CD4-positive, CD25-positive, alpha-beta regulatory T cell (primary cell): ENCODE results near the gene TNFAIP8L1. TPM values are rescaled to one million over a fixed set of nuclear protein-coding genes. Genes with fewer than 3 reads are reported as not detected.

Source experiments
- ATAC-seq, 2 donors: fragments of 150-1000 bp; cut with Tn5 transposase; one replicate each; pipeline ENCODE4 v1.10.0; 2021; ENCODE audit warnings: low read depth in 2 of 2, moderate number of reproducible peaks in 2 of 2, moderate library complexity in 1 of 2
- DNase-seq, 3 donors: peaks; one replicate each; pipeline versions ENCODE4 v3.0.0 to v3.0.0-alpha.2; 2012 to 2022; ENCODE audit warnings: mixed read lengths in 1 of 3
- H3K27ac ChIP-seq: one replicate; pipeline ENCODE4 v1.7.0; 2013; ENCODE audit warnings: mild to moderate bottlenecking, low read length; ENCODE audit not compliant: insufficient read depth, poor library complexity, severe bottlenecking
- H3K27me3 ChIP-seq: one replicate; pipeline ENCODE4 v1.7.0; 2013; ENCODE audit warnings: low read length; ENCODE audit not compliant: control insufficient read depth, insufficient read depth
- H3K36me3 ChIP-seq: one replicate; pipeline ENCODE4 v1.7.0; 2013; ENCODE audit warnings: mild to moderate bottlenecking, low read length, moderate library complexity; ENCODE audit not compliant: control insufficient read depth, insufficient read depth
- H3K4me1 ChIP-seq: 2 replicates; pipeline ENCODE4 v1.7.0; 2013; ENCODE audit warnings: mild to moderate bottlenecking, low read length; ENCODE audit not compliant: insufficient read depth, control insufficient read depth, poor library complexity, severe bottlenecking
- H3K4me3 ChIP-seq: one replicate; pipeline ENCODE4 v1.7.0; 2013; ENCODE audit warnings: low read depth, mild to moderate bottlenecking, low read length, moderate library complexity
- H3K9me3 ChIP-seq, 2 experiments: 1 replicate in 1 of 2; 2 replicates in 1 of 2; pipeline ENCODE4 v1.7.0; 2013; ENCODE audit warnings: low read length in 2 of 2, mild to moderate bottlenecking in 1 of 2, moderate library complexity in 1 of 2; ENCODE audit not compliant: control insufficient read depth in 2 of 2
- H3K27ac Mint-ChIP-seq, 3 donors: one replicate each; pipeline ENCODE4 v1.8.0; 2020 to 2022; ENCODE audit warnings: mild to moderate bottlenecking in 3 of 3, mixed read lengths in 3 of 3, moderate library complexity in 2 of 3
- H3K27me3 Mint-ChIP-seq: one replicate; pipeline ENCODE4 v1.8.0; 2022; ENCODE audit warnings: mild to moderate bottlenecking, mixed read lengths
- H3K36me3 Mint-ChIP-seq: one replicate; pipeline ENCODE4 v1.8.0; 2020; ENCODE audit warnings: mixed read lengths
- H3K4me1 Mint-ChIP-seq, 4 donors: one replicate each; pipeline ENCODE4 v1.8.0; 2020 to 2022; ENCODE audit warnings: mixed read lengths in 4 of 4, mild to moderate bottlenecking in 1 of 4
- H3K4me3 Mint-ChIP-seq, 4 donors: one replicate each; pipeline ENCODE4 v1.8.0; 2020 to 2022; ENCODE audit warnings: mild to moderate bottlenecking in 4 of 4, mixed read lengths in 4 of 4, moderate library complexity in 3 of 4
- H3K9me3 Mint-ChIP-seq, 7 donors: one replicate each; pipeline ENCODE4 v1.8.0; 2020 to 2022; ENCODE audit warnings: mixed read lengths in 7 of 7, mild to moderate bottlenecking in 3 of 7, moderate library complexity in 2 of 7
- polyA plus RNA-seq, 4 donors: library from polyadenylated mRNA; unstranded; fragments of 300-500 nt; fragmentation: Illumina TruSeq; gene quantifications; one replicate each; pipeline ENCODE4 v1.2.3, GENCODE V29; 2021
- total RNA-seq: library from RNA; stranded (reverse); gene quantifications from one replicate; pipeline ENCODE4 v1.2.3, GENCODE V29; 2022

TNFAIP8L1 gene
- total and polyA plus RNA-seq, 5 donors from 2014 or later = 6.5 to 15.9 (median 7.6) TPM

GRCh38 chr19:4703671-4704316, 64.5 kb downstream of the TNFAIP8L1 start:
- Histone ChIP-seq H3K4me3 (no peak overlapping the region), H3K27me3 (no peaks in the 10 kb centered on the region), H3K4me1 (no peaks in the 10 kb centered on the region), H3K27ac (no peak overlapping the region), H3K9me3 (no peaks in the 10 kb centered on the region), H3K36me3 (peaks cover 55% of the 10 kb centered on the region)
- no peaks in the 10 kb centered on the region for H3K27me3 Mint-ChIP-seq
- peaks cover 0 to 8% (median 3%) of the 10 kb centered on the region in 4 donors for H3K4me1 Mint-ChIP-seq
- no peak for ATAC-seq
- H3K4me3 Mint-ChIP-seq = no peak overlapping the region
- H3K36me3 Mint-ChIP-seq = peaks cover 26% of the 10 kb centered on the region
- no peaks in the 10 kb centered on the region for H3K9me3 Mint-ChIP-seq
- no peak for DNase-seq
- H3K27ac Mint-ChIP-seq = no peak overlapping the region

DNA sequence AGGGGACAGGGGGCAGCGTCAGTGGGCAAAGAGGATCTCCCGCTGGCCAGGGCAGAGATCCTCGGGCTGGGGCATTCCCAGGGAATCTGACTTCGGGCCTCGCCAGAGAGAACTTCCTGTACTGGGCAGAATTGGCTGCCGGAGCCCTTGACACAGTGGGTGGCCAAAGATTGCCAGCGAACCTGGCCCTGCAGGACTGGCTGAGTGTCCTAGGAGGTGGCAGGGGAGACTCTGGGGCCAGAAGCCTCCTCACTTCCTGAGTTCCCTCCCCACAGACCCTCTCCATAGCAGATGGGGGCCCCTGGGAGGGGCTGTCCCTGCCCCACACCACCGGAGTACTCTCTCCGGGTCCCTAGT, 65.0 kb downstream of the TNFAIP8L1 start:
- H3K36me3 Mint-ChIP-seq = peaks cover 29% of the 10 kb centered on the region
- peaks cover 0 to 12% (median 6%) of the 10 kb centered on the region in 4 donors for H3K4me1 Mint-ChIP-seq
- H3K4me3 Mint-ChIP-seq = no peak overlapping the region
- H3K27ac ChIP-seq = no peak overlapping the region
- ATAC-seq (no peak), DNase-seq (no peak)
- H3K4me3 ChIP-seq = no peak overlapping the region
- H3K9me3 ChIP-seq = no peaks in the 10 kb centered on the region
- H3K27ac Mint-ChIP-seq = no peak overlapping the region
- H3K4me1 ChIP-seq = no peaks in the 10 kb centered on the region
- no peaks in the 10 kb centered on the region for H3K9me3 Mint-ChIP-seq
- H3K36me3 ChIP-seq = peaks cover 51% of the 10 kb centered on the region
- no peaks in the 10 kb centered on the region for H3K27me3 ChIP-seq
- no peaks in the 10 kb centered on the region for H3K27me3 Mint-ChIP-seq

Other genes with a start within 250 kb of the TNFAIP8L1 start
- 54.0 TPM for gene SH3GL1, start 239.0 kb upstream of the TNFAIP8L1 start, total RNA-seq
- 10 to 100 TPM; 13.4 to 23.0 (median 17.6) TPM for gene SH3GL1, start 239.0 kb upstream of the TNFAIP8L1 start, polyA plus RNA-seq
- gene CHAF1A, start 236.9 kb upstream of the TNFAIP8L1 start, total RNA-seq = 28.9 TPM
- gene CHAF1A, start 236.9 kb upstream of the TNFAIP8L1 start, polyA plus RNA-seq = 1 to 10 TPM; 2.6 to 5.5 (median 3.6) TPM
- gene UBXN6, start 181.7 kb upstream of the TNFAIP8L1 start, total RNA-seq = 54.2 TPM
- 1 to 10 TPM; 4.6 to 6.4 (median 4.9) TPM for gene UBXN6, start 181.7 kb upstream of the TNFAIP8L1 start, polyA plus RNA-seq
- gene HDGFL2, start 167.2 kb upstream of the TNFAIP8L1 start, total RNA-seq = 32.7 TPM
- 10 to 100 TPM; 11.5 to 12.6 (median 12.2) TPM for gene HDGFL2, start 167.2 kb upstream of the TNFAIP8L1 start, polyA plus RNA-seq
- gene PLIN4, start 121.0 kb upstream of the TNFAIP8L1 start, total RNA-seq = not detected
- gene PLIN4, start 121.0 kb upstream of the TNFAIP8L1 start, polyA plus RNA-seq = under 1 TPM in 3 of 4 donors, not detected in 1; 0.02 to 0.13 (median 0.05) TPM
- gene PLIN5, start 104.3 kb upstream of the TNFAIP8L1 start, total RNA-seq = not detected
- gene PLIN5, start 104.3 kb upstream of the TNFAIP8L1 start, polyA plus RNA-seq = under 1 TPM in 3 of 4 donors, not detected in 1; 0.07 to 0.97 (median 0.25) TPM
- gene LRG1, start 99.5 kb upstream of the TNFAIP8L1 start, total RNA-seq = 0.49 TPM
- gene LRG1, start 99.5 kb upstream of the TNFAIP8L1 start, polyA plus RNA-seq = 1 to 10 TPM in 3 of 4 donors, under 1 TPM in 1; 0.47 to 1.4 (median 1.2) TPM
- gene SEMA6B, start 79.8 kb upstream of the TNFAIP8L1 start, total RNA-seq = not detected
- gene SEMA6B, start 79.8 kb upstream of the TNFAIP8L1 start, polyA plus RNA-seq = not detected
- gene MYDGF, start 30.8 kb downstream of the TNFAIP8L1 start, total RNA-seq = 25.7 TPM
- 100 to 1,000 TPM in 1 of 4 donors, 10 to 100 TPM in 3; 90.1 to 106 (median 98.5) TPM for gene MYDGF, start 30.8 kb downstream of the TNFAIP8L1 start, polyA plus RNA-seq
- gene DPP9, start 84.3 kb downstream of the TNFAIP8L1 start, total RNA-seq = 93.3 TPM
- 10 to 100 TPM; 14.3 to 22.8 (median 17.6) TPM for gene DPP9, start 84.3 kb downstream of the TNFAIP8L1 start, polyA plus RNA-seq
- 11.9 TPM for gene FEM1A, start 152.2 kb downstream of the TNFAIP8L1 start, total RNA-seq
- gene FEM1A, start 152.2 kb downstream of the TNFAIP8L1 start, polyA plus RNA-seq = 1 to 10 TPM; 2.2 to 4.0 (median 2.7) TPM
- 28.5 TPM for gene TICAM1, start 192.2 kb downstream of the TNFAIP8L1 start, total RNA-seq
- 1 to 10 TPM; 3.3 to 9.0 (median 7.3) TPM for gene TICAM1, start 192.2 kb downstream of the TNFAIP8L1 start, polyA plus RNA-seq
- 28.6 TPM for gene PLIN3, start 228.2 kb downstream of the TNFAIP8L1 start, total RNA-seq
- gene PLIN3, start 228.2 kb downstream of the TNFAIP8L1 start, polyA plus RNA-seq = 10 to 100 TPM; 26.5 to 35.6 (median 31.4) TPM